Muscle layer of duodenum (tissue), 2 donors: ENCODE data around the gene CAST.

Source experiments
- H3K27ac ChIP-seq: one replicate; pipeline ENCODE4 v1.7.0; 2013; ENCODE audit warnings: mild to moderate bottlenecking, low read length
- H3K27me3 ChIP-seq: one replicate; pipeline ENCODE4 v1.7.0; 2013; ENCODE audit warnings: low read depth, mild to moderate bottlenecking, control low read depth, low read length
- H3K36me3 ChIP-seq, 2 donors: one replicate each; pipeline ENCODE4 v1.7.0; 2013; ENCODE audit warnings: low read length in 2 of 2, control low read depth in 1 of 2, mild to moderate bottlenecking in 1 of 2; ENCODE audit not compliant: insufficient read depth in 2 of 2, control insufficient read depth in 1 of 2
- H3K4me1 ChIP-seq, 2 donors: one replicate each; pipeline ENCODE4 v1.7.0; 2013; ENCODE audit warnings: low read length in 2 of 2, mild to moderate bottlenecking in 2 of 2, control low read depth in 1 of 2, moderate library complexity in 1 of 2; ENCODE audit not compliant: insufficient read depth in 2 of 2, control insufficient read depth in 1 of 2
- H3K4me3 ChIP-seq, 2 donors: one replicate each; pipeline ENCODE4 v1.7.0; 2013; ENCODE audit warnings: low read length in 2 of 2, low read depth in 1 of 2, mild to moderate bottlenecking in 1 of 2
- H3K9me3 ChIP-seq, 2 donors: one replicate each; pipeline ENCODE4 v1.7.0; 2013; ENCODE audit warnings: low read length in 2 of 2, control low read depth in 1 of 2, mild to moderate bottlenecking in 1 of 2; ENCODE audit not compliant: control insufficient read depth in 1 of 2
- donor health status: healthy.

The CAST gene

DNA sequence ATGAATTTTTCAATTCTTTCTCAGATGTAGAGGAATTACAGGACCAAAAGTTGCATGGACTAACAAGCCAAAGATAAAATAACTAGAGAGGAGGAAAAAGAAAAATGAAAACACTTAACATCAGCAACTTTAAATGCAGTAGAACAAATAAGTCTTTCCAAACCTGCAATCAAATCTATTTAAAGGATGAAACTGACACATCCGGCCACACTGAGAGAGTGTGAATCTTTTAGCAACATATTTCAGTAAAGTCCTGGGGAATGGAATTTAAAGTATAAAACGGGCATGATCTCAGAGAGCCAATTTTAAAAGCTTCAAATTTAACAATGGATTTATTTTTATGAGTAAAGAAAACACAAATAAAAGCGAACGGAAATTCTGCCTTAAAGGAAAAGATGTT is 17.1 kb downstream of the CAST start:
- H3K4me1 ChIP-seq: no peaks in the 10 kb centered on the region
- no peaks in the 10 kb centered on the region for H3K36me3 ChIP-seq
- H3K4me3 ChIP-seq: no peak overlapping the region
- no peaks in the 10 kb centered on the region for H3K27me3 ChIP-seq
- no peak overlapping the region for H3K27ac ChIP-seq
- H3K9me3 ChIP-seq: no peaks in the 10 kb centered on the region

DNA sequence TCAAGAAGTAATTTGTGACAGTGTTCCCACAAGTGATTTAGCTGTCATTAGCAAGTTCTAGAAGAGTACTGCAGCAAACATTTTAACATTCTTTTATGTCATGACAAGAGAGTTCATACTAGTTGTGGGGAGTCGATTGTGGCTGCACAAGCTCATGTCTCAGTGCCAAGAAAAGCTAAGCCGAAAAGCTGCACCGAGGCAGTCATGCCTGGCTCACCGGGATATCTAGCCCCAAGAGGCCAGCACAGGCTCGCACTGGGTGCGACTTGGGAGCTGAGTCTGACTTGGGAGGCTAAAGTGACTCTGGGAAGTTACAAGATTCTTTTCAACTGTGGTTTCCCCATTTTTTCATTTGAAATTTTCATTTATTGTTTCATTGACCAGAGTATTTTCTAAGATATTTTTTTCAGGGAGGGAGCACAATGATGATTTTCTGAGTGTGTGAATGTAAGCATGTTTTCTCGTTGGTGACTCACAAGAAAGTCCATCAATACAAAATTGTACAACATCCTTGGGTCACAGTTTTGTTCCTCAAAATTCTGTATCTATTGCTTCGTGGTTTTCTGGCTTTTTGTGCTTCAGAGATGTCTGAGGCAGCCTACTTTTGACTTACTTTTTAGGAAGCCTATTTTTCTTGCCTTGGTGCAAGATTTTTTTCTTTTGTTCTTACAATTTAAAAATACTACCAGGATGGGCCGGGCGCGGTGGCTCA is 18.7 kb downstream of the CAST start:
- Histone ChIP-seq H3K27ac (no peak overlapping the region), H3K4me3 (no peak overlapping the region), H3K36me3 (no peaks in the 10 kb centered on the region), H3K9me3 (no peaks in the 10 kb centered on the region), H3K4me1 (no peaks in the 10 kb centered on the region), H3K27me3 (no peaks in the 10 kb centered on the region)

DNA sequence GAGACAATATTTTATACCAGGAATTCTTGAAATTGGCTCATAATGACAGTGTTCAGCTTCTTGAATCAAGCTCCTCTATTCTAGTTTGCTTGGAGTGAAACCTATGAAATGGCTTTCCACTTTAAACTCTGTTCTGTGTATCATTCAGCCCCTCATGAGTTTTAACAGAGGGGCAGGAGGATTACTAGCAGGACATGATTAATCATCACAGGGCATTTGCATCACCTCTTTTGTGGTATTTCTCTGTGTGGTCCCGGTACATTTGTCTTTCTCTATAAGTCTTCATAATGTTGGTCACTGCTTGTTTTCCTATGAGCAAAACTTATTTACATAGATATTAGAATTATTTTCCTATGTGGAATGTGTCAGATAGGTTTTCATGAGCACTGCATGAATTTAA is 21.2 kb downstream of the CAST start:
- Histone ChIP-seq H3K27ac (no peak overlapping the region), H3K36me3 (no peaks in the 10 kb centered on the region), H3K4me1 (no peaks in the 10 kb centered on the region), H3K27me3 (no peaks in the 10 kb centered on the region), H3K9me3 (no peaks in the 10 kb centered on the region), H3K4me3 (no peak overlapping the region)

DNA sequence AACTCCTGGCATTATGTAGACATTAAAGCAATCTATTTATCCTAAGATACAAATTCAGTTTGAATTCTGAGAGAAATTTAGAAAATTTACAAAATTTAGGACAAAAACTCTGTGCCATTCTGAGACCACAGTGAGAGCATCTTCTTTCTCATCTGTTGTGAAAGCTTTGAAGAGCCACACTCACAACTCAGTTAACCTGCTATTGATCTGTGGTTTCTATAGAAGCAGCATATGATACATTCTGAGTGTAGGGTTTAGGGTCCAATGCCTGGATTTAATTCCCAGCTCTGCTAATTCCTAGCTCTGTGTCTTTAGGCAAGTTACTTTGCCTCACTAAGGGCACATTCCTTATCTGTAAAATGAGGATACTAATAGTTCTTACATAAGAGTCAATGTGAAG is 21.6 kb downstream of the CAST start:
- Histone ChIP-seq H3K27me3 (no peaks in the 10 kb centered on the region), H3K4me3 (no peak overlapping the region), H3K9me3 (no peaks in the 10 kb centered on the region), H3K27ac (no peak overlapping the region), H3K36me3 (no peaks in the 10 kb centered on the region), H3K4me1 (no peaks in the 10 kb centered on the region)

DNA sequence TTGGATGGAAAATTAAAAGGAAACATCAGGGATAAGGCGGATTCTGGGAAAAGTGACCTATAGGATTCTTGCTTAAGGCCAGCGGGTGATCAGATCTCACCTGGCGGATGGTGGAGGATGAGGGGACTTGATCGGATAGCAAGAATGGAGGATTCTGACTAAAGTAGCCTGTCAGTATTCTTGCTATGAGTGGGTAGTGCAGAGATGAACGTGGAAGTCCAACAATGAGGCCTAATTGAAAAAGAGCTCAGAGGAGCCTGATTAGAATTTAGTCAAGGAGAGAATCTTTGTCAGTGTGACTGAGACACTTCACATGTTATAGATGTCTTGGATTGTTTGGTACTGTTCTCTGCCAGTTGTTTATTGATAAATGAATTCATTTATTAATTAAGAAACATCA is 24.9 kb downstream of the CAST start:
- H3K4me3 ChIP-seq: no peak overlapping the region
- H3K36me3 ChIP-seq: peaks cover 0 to 1% of the 10 kb centered on the region in 2 donors
- H3K9me3 ChIP-seq: no peaks in the 10 kb centered on the region
- H3K27ac ChIP-seq: no peak overlapping the region
- H3K4me1 ChIP-seq: no peaks in the 10 kb centered on the region
- H3K27me3 ChIP-seq: no peaks in the 10 kb centered on the region

DNA sequence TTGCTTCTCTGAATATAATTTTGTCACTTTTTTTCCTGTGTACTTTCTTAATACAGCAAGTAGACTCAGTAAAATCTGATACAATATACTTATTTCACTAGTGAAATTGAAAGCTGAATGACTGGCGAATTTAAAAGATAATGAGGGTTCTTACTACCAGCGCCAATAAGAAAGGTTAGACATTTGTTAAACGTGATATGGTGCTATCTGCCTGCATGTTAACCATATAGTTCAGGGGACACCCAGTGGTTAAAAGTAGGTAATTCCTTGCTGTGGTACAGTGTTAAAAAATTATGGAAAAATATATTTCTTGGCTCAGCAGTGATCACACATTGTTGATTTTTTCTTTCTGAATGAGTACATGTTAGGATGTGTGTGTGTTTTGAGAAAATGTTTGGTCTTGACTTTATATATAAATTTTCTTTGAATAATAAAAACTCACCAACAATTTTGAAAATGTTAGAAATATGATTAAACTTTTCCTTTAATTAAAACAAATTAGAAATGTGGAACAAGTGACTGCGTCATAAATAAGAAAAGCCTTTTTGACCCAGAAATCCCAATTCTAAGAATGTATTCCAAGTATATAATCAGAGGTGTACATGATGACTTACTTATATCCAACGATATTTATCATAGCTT is 25.8 kb downstream of the CAST start:
- Histone ChIP-seq H3K9me3 (no peaks in the 10 kb centered on the region), H3K27ac (no peak overlapping the region), H3K4me3 (no peak overlapping the region), H3K4me1 (no peaks in the 10 kb centered on the region), H3K27me3 (no peaks in the 10 kb centered on the region), H3K36me3 (peaks cover 0 to 7% of the 10 kb centered on the region in 2 donors)

DNA sequence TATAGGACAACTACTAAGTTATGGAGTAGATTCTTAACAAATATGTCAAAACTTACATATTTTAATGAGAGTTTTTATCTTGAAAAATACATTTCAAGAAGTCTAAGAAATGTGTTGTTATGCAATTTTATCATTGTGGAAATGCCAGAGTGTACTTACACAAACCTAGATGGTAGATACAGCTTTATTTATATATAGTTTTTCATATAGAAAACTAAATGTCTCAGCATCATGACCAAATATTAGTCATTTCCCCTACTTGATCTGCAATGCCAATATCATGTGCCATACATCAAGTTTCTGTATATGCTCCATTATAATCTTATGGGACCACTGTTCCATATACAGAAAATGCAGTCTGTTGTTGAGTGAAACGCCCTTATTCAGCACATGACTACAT is 28.7 kb downstream of the CAST start:
- H3K4me1 ChIP-seq: no peaks in the 10 kb centered on the region
- H3K36me3 ChIP-seq: peaks cover 0 to 7% of the 10 kb centered on the region in 2 donors
- no peaks in the 10 kb centered on the region for H3K27me3 ChIP-seq
- no peak overlapping the region for H3K27ac ChIP-seq
- no peak overlapping the region for H3K4me3 ChIP-seq
- H3K9me3 ChIP-seq: no peaks in the 10 kb centered on the region

DNA sequence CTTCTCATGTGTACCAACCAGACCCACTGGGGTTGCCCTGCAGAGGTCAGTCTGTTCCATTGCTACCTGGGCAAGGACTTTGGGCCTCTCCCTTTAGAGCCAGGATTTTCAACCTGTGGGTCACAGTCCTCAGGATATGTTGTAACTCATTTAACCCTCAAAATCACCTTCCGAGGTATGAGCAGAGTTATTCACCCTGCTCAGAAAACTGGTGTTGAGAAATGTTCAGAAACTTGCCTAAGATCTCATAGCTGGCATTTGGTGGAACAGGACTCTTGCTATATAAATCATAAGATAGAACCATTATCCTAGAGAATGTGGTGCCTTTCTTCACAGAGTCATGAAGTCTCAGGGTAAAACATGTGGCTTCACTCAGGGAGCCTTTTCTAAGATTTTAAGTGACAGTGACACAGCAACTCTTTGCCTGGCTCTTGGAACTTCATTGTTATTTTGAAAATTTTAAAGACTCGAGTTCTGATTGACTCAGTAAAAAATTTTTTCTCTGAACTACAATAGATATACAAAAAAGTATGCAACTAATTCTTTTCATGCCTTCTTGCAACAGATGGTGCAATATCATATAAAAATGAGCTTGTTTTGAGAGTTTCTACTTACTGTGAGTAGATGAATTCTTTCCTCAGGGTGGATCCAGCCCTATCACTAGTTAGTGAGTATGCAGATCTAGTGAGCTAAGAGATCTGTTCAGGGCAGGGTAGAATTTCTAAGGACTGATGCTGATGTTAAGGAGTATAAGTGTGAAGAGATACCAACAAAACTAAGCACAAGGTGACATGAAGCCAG is 29.5 kb downstream of the CAST start:
- Histone ChIP-seq H3K27me3 (no peaks in the 10 kb centered on the region), H3K9me3 (no peaks in the 10 kb centered on the region), H3K36me3 (peaks cover 0 to 7% of the 10 kb centered on the region in 2 donors), H3K4me1 (no peaks in the 10 kb centered on the region), H3K27ac (no peak overlapping the region), H3K4me3 (no peak overlapping the region)

DNA sequence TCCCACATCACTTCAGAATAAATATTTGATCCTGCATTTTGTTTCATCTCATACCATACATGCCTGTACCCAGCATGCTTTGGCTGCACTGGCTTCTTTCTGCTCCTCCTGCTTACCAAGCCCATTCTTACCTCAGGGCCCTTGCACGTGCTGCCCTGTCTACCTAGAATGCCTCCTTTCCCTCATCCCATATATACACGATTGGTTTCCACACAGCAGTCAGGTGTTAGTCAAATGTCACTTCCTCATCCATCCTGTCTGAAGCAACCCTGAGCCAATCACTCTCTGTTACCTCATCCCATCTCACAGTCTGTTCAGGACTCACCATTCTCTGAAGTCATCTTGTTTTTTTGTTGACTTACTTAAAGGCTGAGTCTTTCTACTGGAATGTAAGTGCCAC is 30.3 kb downstream of the CAST start:
- Histone ChIP-seq H3K9me3 (no peaks in the 10 kb centered on the region), H3K27me3 (no peaks in the 10 kb centered on the region), H3K36me3 (peaks cover 0 to 7% of the 10 kb centered on the region in 2 donors), H3K4me3 (no peak overlapping the region), H3K4me1 (no peaks in the 10 kb centered on the region), H3K27ac (no peak overlapping the region)

DNA sequence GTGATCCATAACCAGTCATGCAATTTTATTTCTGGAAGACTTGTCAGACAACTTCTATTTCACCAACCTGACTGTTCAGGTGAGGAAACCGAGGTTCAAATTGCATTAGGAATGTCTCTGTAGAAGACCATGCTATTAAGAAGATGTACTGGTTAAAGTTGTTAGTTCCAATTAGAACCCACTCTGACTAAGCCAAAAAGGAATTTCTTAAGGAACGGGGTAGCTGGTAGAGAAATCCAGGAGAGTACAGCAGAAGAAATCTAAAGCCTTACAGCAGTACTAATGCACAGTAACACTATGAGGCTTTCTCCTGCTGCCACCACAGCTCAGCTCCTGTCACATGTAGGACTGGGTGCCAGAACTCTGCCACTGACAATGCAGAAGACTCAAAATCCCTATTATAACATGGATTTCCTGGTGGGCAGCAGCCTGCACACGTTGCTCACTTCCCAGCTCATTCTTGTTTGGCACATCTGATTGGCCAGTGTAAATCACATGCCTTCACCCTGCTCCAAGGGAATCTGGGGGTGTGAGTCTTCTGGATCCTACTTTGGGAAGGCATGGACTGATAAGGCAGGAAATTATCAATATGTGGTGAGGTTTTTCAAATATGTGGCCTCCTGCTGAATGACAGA is 37.1 kb downstream of the CAST start:
- Histone ChIP-seq H3K4me1 (peaks cover 5 to 9% of the 10 kb centered on the region in 2 donors), H3K4me3 (no peak overlapping the region), H3K36me3 (peaks cover 0 to 4% of the 10 kb centered on the region in 2 donors), H3K9me3 (no peaks in the 10 kb centered on the region), H3K27me3 (no peaks in the 10 kb centered on the region), H3K27ac (no peak overlapping the region)
